HepG2 (cell line): ENCODE data around the gene OR6S1. TPM values are rescaled to one million over a fixed set of nuclear protein-coding genes. Genes with fewer than 3 reads are reported as not detected.

Experiments
- ATAD3A ChIP-seq: sonication (generic); formaldehyde crosslinking; IDR thresholded peaks from 2 replicates; pipeline ENCODE4 v1.4.0; 2020; ENCODE audit warnings: missing genetic modification reagents
- BCL3 ChIP-seq: sonication (generic); formaldehyde crosslinking; IDR thresholded peaks from 2 replicates; pipeline ENCODE4 v1.5.1; 2020; ENCODE audit warnings: mild to moderate bottlenecking, missing genetic modification reagents, moderate library complexity
- CBX2 ChIP-seq, 2 experiments: fragments of 200-600 bp in 1 of 2; sonication (generic); formaldehyde crosslinking in 1 of 2; IDR thresholded peaks; 2 replicates each; pipeline versions ENCODE4 v1.7.0 to v1.8.1; 2018 to 2022; ENCODE audit warnings: low read depth in 2 of 2, low read length in 1 of 2, mild to moderate bottlenecking in 1 of 2, missing genetic modification reagents in 1 of 2
- DMAP1 ChIP-seq: IDR thresholded peaks from 2 replicates; pipeline ENCODE4 v1.6.1; 2016
- ELF4 ChIP-seq: sonication (generic); formaldehyde crosslinking; IDR thresholded peaks from 2 replicates; pipeline ENCODE4 v1.5.0; 2020; ENCODE audit warnings: missing genetic modification reagents, mild to moderate bottlenecking, moderate library complexity, borderline replicate concordance
- ERF ChIP-seq: IDR thresholded peaks from 2 replicates; pipeline ENCODE4 v1.6.1; 2018; ENCODE audit warnings: missing biosample characterization, missing genetic modification reagents
- GZF1 ChIP-seq: sonication (generic); formaldehyde crosslinking; IDR thresholded peaks from 2 replicates; pipeline ENCODE4 v1.5.1; 2020; ENCODE audit warnings: mild to moderate bottlenecking, missing genetic modification reagents
- IRX3 ChIP-seq: sonication (generic); formaldehyde crosslinking; IDR thresholded peaks from 2 replicates; pipeline ENCODE4 v1.8.1; 2023; ENCODE audit warnings: mild to moderate bottlenecking, low read depth, missing genetic modification reagents, borderline replicate concordance
- MXD1 ChIP-seq: sonication (generic); formaldehyde crosslinking; IDR thresholded peaks from 2 replicates; pipeline ENCODE4 v1.4.0; 2020; ENCODE audit warnings: mild to moderate bottlenecking, missing genetic modification reagents
- PHF8 ChIP-seq: sonication (generic); formaldehyde crosslinking; IDR thresholded peaks from 2 replicates; pipeline ENCODE4 v1.5.0; 2020; ENCODE audit warnings: missing genetic modification reagents
- PRDM15 ChIP-seq: sonication (generic); formaldehyde crosslinking; IDR thresholded peaks from 2 replicates; pipeline ENCODE4 v1.4.0; 2020; ENCODE audit warnings: missing genetic modification reagents
- RBM22 ChIP-seq: fragments of 200-400 bp; formaldehyde crosslinking; optimal IDR thresholded peaks from 2 replicates; pipeline ENCODE3; 2017; ENCODE audit warnings: mild to moderate bottlenecking, low read length, moderate library complexity
- TGIF2 ChIP-seq: IDR thresholded peaks from 2 replicates; pipeline ENCODE4 v1.6.1; 2016; ENCODE audit warnings: control low read depth, missing compliant biosample characterization
- THAP7 ChIP-seq: sonication (generic); formaldehyde crosslinking; IDR thresholded peaks from 2 replicates; pipeline ENCODE4 v1.8.1; 2023; ENCODE audit warnings: mild to moderate bottlenecking, missing genetic modification reagents
- XRCC5 ChIP-seq: fragments of 200-400 bp; formaldehyde crosslinking; optimal IDR thresholded peaks from 2 replicates; pipeline ENCODE3; 2017; ENCODE audit warnings: mild to moderate bottlenecking, low read length
- ZNF232 ChIP-seq: sonication (generic); formaldehyde crosslinking; IDR thresholded peaks from 2 replicates; pipeline ENCODE4 v1.4.0; 2020; ENCODE audit warnings: missing genetic modification reagents, borderline replicate concordance
- ZNF251 ChIP-seq: sonication (generic); formaldehyde crosslinking; IDR thresholded peaks from 2 replicates; pipeline ENCODE4 v1.9.0; 2021; ENCODE audit warnings: mild to moderate bottlenecking, missing genetic modification reagents
- ZNF552 ChIP-seq: sonication (generic); formaldehyde crosslinking; IDR thresholded peaks from 2 replicates; pipeline ENCODE4 v1.9.0; 2022; ENCODE audit warnings: missing genetic modification reagents, mild to moderate bottlenecking, borderline replicate concordance
- ZNF570 ChIP-seq: sonication (generic); formaldehyde crosslinking; IDR thresholded peaks from 2 replicates; pipeline ENCODE4 v1.4.0; 2020; ENCODE audit warnings: mild to moderate bottlenecking, missing genetic modification reagents, borderline replicate concordance
- ZNF598 ChIP-seq: sonication (generic); formaldehyde crosslinking; IDR thresholded peaks from 2 replicates; pipeline ENCODE4 v1.5.1; 2020; ENCODE audit warnings: mild to moderate bottlenecking, missing genetic modification reagents, borderline replicate concordance
- ZNF724P ChIP-seq: sonication (generic); formaldehyde crosslinking; IDR thresholded peaks from 2 replicates; pipeline ENCODE4 v1.8.0; 2022; ENCODE audit warnings: missing genetic modification reagents, borderline replicate concordance
- ZNF746 ChIP-seq: sonication (generic); formaldehyde crosslinking; IDR thresholded peaks from 2 replicates; pipeline ENCODE4 v1.8.0; 2022; ENCODE audit warnings: mild to moderate bottlenecking, missing genetic modification reagents
- ZNF792 ChIP-seq: IDR thresholded peaks from 2 replicates; pipeline ENCODE4 v1.6.1; 2016
- polyA plus RNA-seq, 8 experiments: library from polyadenylated mRNA; depleted of rRNA in 3 of 8; stranded (reverse) in 7 of 8; unstranded in 1 of 8; fragments of >200 nt; fragmentation: Illumina TruSeq in 4 of 8; extraction: Trizol in 4 of 8; gene quantifications; 2 replicates each; pipeline versions ENCODE4 v1.2.1 to v1.2.3, GENCODE V29; 2011 to 2016; ENCODE audit warnings: low read depth in 4 of 8, missing spikeins in 1 of 8, mixed read lengths in 1 of 8; ENCODE audit not compliant: insufficient read depth in 1 of 8
- total RNA-seq, 5 experiments: library from RNA; depleted of rRNA; stranded (reverse); fragments of >200 nt; fragmentation: Illumina TruSeq; extraction: Trizol; gene quantifications; 2 replicates each; pipeline ENCODE4 v1.2.3, GENCODE V29; 2016; ENCODE audit warnings: low read depth in 1 of 5

The OR6S1 gene
- total and polyA plus RNA-seq, 2 of the 13 experiments (the other 11 are each of a cell fraction or from before 2014, with no cell fraction given): 0.09 TPM; not detected in 1

GRCh38 chr14:20613094-20614037, 28.1 kb downstream of the OR6S1 start (continued):
- no peak for TF ChIP-seq ZNF251 (CRISPR knock-in tag)
- TF ChIP-seq THAP7 (CRISPR knock-in tag): no peak
- TF ChIP-seq ZNF552 (CRISPR knock-in tag): peak; percentile 80; the same call in 1 of the 2 replicates
- no peak; the same call in 1 of the 2 replicates for TF ChIP-seq IRX3 (CRISPR knock-in tag)
- peak; percentile 83; the same call in 1 of the 2 replicates for TF ChIP-seq ZNF746 (CRISPR knock-in tag)
- no peak for TF ChIP-seq ZNF724P
- peak; percentile 97; the same call in 1 of the 2 replicates for TF ChIP-seq ZNF598
- peak; percentile 66; the same call in 1 of the 2 replicates for TF ChIP-seq DMAP1 (CRISPR knock-in tag)
- TF ChIP-seq BCL3 (CRISPR knock-in tag): peak; percentile 79; the same call in 1 of the 2 replicates
- TF ChIP-seq ERF: peak; percentile 70
- TF ChIP-seq ELF4 (CRISPR knock-in tag): no peak
- no peak; the same call in 1 of the 2 replicates for TF ChIP-seq ATAD3A (CRISPR knock-in tag)
- no peak; the same call in 1 of the 2 replicates for TF ChIP-seq GZF1 (CRISPR knock-in tag)
- TF ChIP-seq MXD1 (CRISPR knock-in tag): no peak
- TF ChIP-seq RBM22: peak; percentile 97
- TF ChIP-seq PHF8 (CRISPR knock-in tag): peak; percentile 50; the same call in 1 of the 2 replicates
- no peak for TF ChIP-seq CBX2 (IDR thresholded peaks at IDR 0.05; ENCODE audit: low read depth, low read length)
- TF ChIP-seq CBX2 (CRISPR knock-in tag; IDR thresholded peaks at IDR 0.05; ENCODE audit: low read depth): no peak
- TF ChIP-seq XRCC5: no peak
- peak; percentile 23; the same call in 1 of the 2 replicates for TF ChIP-seq ZNF570 (CRISPR knock-in tag)
- no peak; the same call in 1 of the 2 replicates for TF ChIP-seq ZNF232 (CRISPR knock-in tag)
- peak; percentile 72 for TF ChIP-seq ZNF792 (CRISPR knock-in tag)
- peak; percentile 73; the same call in 1 of the 2 replicates for TF ChIP-seq TGIF2 (CRISPR knock-in tag)
- no peak; the same call in 1 of the 2 replicates for TF ChIP-seq PRDM15
